SH-SY5Y (cell line): Measurements from ENCODE around the gene ITGB1BP2.

Source experiments
- GATA2 ChIP-seq: IDR thresholded peaks from 2 replicates; pipeline ENCODE4 v1.6.1; 2011; ENCODE audit warnings: mild to moderate bottlenecking, low read depth, low read length
- GATA3 ChIP-seq: IDR thresholded peaks from 2 replicates; pipeline ENCODE4 v1.6.1; 2011; ENCODE audit warnings: low read depth, mild to moderate bottlenecking, low read length, moderate library complexity

DNA sequence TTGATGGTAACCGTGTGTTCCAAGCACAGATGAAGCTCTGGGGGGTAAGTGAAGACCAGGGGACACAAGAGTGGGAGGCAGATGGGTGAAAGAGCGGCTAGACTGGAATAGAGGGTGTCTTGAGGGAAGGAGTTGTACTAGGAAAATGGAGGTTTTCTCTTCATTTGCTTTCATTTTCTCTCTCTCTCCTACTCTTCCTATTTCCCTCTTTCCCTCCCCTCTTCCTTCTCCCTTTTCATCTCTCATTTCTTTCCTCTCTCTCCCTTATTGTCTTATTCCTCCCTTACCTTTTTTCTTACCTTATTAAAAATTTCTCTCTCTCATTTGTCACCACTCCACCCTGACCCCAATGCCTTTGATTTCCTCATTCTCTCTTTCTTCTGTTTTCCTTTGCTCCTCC lies 3.0 kb downstream of the ITGB1BP2 start:
- TF ChIP-seq GATA2 = no peak
- TF ChIP-seq GATA3 = no peak
